NCI-H345 (cell line): ENCODE results near the gene MBTPS1.
A peak's percentile ranks its signal among the peaks of the same experiment; 100 is the strongest.

Experiments
- DNase-seq: peaks from one replicate; lab custom pipeline; 2025; lab: John Stamatoyannopoulos, UW

MBTPS1 gene

DNA sequence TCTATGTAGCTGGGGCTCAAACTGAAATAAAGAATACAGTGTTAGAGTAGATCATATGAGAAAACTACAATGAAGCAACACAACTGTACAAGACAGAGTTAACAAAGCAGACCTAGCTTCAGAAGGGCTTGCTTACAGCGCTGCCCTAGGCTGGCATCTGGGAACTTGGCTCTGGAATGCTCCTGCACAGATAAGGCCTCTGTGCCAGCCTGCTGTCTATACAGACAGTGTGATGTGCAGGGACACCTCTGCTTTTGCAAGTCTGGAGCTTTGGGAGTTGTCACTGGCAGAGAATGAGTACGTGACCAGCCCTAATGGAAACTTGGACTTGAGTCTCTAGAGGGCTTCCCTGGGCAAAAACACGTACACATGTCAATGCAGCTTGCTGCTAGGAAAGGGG, 42.0 kb downstream of the MBTPS1 start:
- no peak for DNase-seq

DNA sequence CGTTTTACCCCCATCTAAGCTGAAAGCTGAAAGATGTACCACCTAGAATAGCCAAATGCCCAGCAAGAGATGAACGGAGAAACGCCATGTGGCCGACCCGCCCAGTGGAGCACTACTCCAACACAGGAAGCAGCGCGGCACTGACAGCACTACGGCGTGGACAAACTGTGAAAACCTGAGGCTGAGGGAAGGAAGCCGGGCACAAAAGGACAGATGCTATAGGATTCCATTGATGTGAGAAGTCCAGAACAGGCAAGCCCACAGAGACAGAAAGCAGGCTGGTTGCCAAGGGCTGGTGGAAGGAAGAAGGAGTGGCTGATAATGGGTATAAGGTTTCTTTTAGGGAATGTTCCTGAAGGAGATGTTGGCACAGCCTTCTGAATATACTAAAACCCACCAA, 44.7 kb downstream of the MBTPS1 start:
- no peak for DNase-seq

DNA sequence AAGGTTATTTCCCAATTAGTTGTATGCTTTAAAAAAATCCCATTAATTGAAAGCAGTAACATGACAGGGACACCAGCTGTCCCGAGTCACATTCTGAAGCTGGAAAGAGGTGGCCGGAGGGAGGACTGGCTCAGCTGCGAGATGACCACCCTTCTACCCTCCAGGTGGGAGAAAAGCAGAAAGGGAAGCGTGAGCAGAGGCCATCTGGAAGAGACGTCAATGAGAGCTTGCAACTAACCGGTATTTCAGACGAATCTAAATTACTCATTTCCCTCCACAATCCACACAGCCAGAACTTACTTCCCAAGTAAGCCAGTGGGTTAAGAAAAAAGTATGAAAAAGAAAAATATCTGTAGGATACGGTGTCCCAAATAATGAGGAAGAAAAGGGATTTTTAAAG, 45.6 kb downstream of the MBTPS1 start:
- no peak for DNase-seq

DNA sequence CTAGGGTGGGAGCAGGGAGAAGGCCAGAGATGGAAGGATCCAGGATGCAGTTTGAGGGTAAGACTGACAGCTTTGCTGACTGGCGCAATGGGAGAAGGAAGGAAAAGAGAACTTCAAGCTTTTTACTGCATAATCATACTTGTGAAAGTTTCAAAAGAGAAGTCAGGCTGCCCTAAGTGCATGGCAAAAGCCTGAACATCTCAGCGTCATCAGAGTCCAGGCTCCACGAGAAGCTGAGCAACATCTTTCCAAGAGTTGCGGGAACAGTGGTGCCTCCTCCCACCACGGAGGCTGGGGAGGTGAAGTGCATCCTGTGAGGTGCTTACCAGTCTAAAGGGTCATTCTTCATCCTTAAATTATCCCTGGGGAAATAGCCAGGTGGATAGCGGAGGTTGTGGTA, 47.2 kb downstream of the MBTPS1 start:
- no peak for DNase-seq

GRCh38 chr16:84068783-84069462, 47.8 kb downstream of the MBTPS1 start:
- DNase-seq: no peak

GRCh38 chr16:84068041-84068440, 48.7 kb downstream of the MBTPS1 start:
- no peak for DNase-seq

- no peak for DNase-seq
Measured at GRCh38 chr16:84067640-84068039, 49.1 kb downstream of the MBTPS1 start.

DNA sequence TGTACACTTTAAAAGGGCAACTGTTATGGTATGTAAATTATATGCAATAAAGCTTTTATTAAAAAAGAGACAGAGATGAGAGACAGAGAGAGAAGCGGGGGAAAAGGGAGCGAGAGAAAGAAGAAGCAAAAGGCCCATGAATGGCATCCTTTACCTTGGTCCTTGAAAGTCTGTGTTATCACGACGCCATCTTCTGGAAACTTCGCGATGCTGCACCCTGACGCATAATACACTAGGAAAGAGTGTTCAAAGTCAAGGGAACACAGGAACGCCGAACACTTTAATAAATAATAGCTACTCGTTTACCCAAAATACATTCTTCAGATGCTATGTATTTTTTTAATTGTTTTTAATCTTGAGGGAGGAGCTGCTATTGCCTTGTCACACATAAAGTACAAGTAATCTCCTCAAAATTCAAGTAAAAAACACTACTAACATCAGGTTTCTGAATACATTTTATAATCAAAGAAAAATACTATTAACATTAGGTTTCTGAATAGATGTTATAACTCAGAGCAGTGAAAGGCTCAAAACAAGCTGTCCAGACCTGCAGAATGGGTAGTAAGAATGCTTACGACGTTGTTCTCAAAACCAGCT, 51.1 kb downstream of the MBTPS1 start:
- DNase-seq: peak; percentile 7

GRCh38 chr16:84063980-84064379, 52.8 kb downstream of the MBTPS1 start:
- DNase-seq: no peak

DNA sequence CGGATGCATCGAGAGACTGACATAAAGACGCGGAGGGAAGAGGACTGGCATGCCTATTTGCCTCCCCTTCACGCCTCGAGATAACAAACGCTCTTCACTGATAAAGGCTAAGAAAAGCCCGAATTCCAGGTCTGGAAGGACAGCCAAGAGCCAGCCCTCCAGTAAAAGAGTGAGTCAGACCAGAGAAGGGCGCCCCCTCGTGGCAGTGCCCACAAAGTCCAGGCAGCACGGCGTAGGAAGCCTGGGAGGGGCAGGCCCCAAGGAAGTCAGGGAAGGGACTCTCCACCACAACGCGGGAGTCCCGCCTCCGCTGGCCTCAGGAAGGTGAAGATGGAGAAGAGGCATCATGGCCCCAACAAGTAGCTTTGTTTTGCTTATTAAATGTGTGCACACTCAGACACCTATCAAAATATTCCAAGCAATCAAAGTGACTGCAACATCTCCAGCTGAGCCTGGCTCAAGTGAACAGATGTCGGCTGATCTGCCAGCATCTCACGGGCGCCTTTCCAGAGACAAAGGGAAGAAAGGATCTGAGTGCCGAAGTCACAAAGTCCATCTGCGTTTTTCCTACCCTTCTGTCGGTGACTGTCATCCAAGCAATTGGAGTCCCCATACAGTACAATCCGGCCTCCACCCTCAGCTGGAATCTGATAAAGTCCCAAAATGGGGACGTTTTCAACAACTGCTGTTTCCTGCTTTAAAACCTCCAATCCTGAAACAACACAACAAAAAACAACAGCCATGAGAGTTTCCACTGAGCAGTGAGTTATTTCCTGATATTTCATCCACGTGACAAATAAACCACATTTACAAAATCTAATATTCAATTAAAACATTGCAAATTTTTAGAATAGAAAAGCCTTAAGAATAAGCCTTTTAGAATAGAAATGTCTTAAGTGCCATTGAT, 53.8 kb downstream of the MBTPS1 start:
- peak; percentile 54 for DNase-seq

GRCh38 chr16:84061236-84061819, 55.4 kb downstream of the MBTPS1 start:
- no peak for DNase-seq

GRCh38 chr16:84059946-84060901, 56.5 kb downstream of the MBTPS1 start:
- no peak for DNase-seq

GRCh38 chr16:84059111-84059510, 57.6 kb downstream of the MBTPS1 start:
- no peak for DNase-seq

GRCh38 chr16:84058664-84059063, 58.1 kb downstream of the MBTPS1 start:
- DNase-seq: no peak

GRCh38 chr16:84058211-84058610, 58.5 kb downstream of the MBTPS1 start:
- no peak for DNase-seq

DNA sequence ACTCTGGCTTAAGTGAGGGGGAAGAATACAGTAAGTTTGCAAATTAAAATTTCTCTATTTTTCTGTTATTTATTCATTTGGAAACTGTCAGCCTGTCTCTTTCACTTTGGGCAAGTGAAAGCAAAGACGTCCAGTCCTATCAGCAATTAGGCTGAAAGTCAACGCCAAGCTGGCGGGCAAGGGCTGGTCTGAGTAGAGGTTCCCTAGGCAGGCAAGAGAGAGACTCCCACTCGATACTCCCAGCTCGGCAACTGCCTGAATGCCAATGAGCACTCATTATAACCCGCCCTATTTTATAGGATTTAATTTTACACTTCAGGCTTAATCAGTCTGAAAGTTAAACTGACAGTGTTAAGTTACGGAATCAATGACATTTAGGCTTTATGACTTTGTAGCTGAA, 59.8 kb downstream of the MBTPS1 start:
- no peak for DNase-seq

DNA sequence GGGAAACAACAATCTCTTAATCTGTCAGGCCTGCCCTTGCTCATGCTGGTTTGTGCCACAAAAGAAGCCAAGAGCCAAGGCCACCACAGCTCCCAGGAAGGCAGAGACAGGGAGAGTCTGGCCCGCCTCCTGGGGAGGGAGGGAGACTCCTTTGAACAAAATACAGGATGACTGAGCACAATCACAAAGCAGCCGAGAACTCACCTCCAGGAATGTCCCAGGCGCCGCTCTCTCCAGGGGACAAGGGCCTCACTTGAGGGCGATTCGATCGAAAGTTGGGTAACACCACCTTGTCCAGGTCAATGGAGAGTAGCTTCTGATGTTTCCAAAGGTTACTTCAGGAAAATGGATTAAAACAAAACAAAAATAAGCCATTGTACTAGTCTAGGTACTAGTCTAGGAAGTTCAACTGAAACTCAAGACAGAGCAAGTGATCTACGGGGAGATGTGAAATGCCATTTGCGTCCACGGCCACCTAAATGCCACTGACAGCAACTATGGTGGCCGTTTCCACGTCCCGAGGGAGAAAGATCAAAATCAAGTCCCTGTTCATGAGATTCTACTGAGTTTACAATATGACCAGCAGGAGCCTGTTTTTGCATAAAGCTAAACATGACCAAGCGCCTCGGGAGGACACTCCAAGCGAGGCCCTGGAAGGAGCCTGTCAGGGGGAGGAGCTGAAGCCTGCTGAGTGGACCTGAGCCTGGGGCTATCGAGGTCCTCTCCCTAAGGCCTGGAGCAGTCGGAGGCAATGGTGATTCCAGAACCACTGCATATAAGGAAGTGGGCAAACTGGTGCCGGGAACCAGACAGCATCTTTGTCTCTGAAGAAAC, 60.7 kb downstream of the MBTPS1 start:
- no peak for DNase-seq

DNA sequence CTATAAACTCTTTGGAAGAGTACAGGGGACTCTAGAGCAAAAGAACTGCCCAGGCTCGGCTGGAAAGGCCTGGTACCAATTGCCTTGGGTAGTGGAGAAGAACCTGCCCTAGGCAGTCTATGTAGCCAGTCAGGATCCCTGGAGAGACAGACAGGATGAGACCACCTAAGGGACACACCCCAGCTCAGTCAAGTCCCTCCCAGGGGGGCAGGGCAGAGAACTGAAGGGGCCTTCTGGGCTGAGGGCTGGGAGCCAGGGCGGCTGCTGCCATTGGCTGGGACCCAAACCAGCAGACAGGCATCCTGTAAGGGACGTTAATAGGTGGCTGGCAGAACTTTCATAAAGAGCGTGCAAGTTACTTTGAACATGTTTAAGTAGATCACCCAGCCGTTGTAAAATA, 61.4 kb downstream of the MBTPS1 start:
- no peak for DNase-seq

DNA sequence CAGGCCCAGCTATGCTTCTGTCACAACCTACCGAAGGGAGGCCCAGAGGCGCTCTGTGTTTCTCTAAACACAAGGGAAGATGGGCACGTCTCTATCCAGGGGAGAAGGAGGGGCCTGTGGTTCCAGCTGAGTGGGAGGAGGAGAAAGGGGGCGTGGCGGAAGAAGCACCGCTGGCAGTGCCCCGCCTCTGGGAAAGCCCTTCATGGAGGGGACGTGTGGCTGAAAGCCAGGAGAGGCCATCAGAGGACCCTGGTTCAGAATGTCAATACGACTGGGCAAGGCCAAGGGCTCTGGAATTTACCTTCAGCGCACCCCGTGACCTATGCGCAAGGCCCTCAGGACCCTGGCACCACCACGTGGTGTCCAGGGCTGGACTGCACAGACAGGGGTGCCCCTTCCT, 61.8 kb downstream of the MBTPS1 start:
- DNase-seq: no peak

- no peak for DNase-seq
Measured at GRCh38 chr16:84054271-84054670, 62.5 kb downstream of the MBTPS1 start.

- DNase-seq: no peak
Measured at GRCh38 chr16:84053237-84053636, 63.5 kb downstream of the MBTPS1 start.
